GM21619 (cell line): ENCODE measurements around the gene PRDM16.

ENCODE experiments used
- ATAC-seq: cut with Tn5 transposase; IDR thresholded peaks from one replicate; pipeline ENCODE4 v1.9.1; 2021; ENCODE audit not compliant: unreplicated experiment

PRDM16 gene

DNA sequence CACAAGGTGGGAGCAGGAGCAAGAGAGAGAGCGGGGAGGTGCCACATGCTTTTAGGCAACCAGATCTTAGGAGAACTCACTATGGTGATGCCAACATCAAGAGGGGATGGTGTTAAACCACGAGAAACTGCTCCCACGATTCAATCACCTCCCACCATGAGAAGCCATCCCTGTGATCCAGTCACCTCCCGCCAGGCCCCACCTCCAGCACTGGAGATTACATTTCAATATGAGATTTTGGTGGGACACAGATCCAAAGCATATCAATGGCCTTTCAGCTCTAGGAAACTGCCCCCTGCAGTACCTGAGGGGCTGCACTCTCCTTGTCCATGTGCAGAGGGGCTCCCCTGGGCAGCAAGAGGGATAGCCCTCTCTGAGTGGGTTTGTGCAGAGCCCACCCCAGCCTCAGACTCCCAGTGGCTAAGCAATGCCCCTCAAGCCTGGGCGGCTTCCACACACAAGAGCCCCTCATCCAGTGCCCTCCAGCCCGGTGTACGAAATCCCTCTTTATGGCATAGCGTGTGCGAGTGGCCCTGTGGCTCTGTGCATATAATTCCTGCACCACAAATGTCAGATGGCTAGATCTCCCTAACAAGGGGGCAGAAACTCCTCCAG is 15.5 kb upstream of the PRDM16 start:
- ATAC-seq, result no peak

DNA sequence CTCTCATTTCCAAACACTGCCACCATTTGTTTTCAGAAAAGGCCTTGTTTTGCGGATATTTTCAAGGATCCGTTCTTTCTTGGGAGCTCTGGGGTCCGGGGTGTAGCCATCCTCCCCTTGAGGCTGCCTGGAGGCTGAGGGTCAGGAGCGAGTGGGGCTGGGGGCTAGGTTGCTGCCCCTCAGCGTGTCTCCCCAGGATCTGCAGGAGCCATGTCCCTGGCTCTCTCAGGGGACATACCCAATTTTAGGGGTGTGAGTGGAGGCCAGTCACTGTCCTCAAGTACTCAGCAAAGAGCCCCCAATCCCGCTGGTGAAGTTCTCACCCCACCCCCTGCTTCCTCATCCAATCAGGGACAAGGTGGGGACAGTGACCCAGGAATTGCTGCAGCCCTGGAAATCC is 15.0 kb upstream of the PRDM16 start:
- no peak for ATAC-seq

DNA sequence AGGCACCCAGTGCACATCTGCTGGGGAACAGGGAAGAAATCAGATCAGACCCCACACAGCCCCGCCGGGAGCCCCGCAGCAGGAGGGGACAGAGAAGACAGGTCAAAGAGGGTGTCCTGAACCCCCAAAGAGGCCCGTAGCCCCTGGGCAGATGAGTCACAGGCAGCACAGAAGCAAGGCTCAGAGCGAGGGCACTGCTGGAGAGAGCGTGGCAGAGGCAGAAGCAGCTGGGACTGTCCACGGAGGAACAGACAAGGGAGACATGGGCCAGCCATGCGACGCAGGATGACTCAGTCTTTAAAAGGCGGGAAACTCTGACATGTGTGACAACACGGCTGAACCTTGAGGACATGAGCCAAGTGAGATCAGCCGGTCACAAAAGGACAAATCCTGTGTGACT is 14.5 kb upstream of the PRDM16 start:
- ATAC-seq, result no peak

DNA sequence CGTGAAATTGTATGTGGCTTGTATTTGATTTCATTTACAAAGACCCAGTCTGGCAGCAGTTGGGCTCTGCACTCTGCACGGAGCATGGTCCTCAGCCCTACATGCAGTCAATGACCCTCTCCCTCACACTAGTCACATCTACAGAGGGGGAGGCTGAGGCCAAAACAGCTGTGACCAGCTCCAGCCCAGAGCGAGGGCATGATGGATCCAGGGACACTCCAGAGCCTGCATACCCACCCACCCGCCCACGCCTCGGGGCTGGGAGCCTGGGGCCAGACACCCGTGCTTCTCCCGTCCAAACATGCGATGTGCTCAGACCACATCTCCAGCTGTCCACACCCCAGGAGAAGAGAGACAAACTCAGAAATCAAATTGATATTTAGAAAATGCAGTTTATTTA is 14.0 kb upstream of the PRDM16 start:
- ATAC-seq, result no peak

DNA sequence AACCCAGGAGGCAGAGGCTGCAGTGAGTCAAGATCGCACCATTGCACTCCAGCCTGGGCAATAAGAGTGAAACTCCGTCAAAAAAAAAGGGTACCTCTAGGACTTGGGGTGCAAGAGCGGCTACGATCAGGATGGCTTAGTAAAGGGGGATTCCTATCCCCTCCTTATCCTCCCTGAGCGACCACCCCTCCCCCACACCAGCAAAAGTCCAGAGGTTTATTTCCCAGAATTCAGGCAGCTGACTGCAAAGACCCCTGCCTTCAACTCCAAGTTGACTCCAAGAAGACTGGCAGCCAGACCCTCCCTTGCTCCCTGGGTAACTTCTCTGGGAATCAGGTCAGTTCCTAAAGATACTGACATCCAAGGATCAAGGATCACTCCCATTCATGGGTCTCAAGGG is 12.4 kb upstream of the PRDM16 start:
- ATAC-seq, result no peak

DNA sequence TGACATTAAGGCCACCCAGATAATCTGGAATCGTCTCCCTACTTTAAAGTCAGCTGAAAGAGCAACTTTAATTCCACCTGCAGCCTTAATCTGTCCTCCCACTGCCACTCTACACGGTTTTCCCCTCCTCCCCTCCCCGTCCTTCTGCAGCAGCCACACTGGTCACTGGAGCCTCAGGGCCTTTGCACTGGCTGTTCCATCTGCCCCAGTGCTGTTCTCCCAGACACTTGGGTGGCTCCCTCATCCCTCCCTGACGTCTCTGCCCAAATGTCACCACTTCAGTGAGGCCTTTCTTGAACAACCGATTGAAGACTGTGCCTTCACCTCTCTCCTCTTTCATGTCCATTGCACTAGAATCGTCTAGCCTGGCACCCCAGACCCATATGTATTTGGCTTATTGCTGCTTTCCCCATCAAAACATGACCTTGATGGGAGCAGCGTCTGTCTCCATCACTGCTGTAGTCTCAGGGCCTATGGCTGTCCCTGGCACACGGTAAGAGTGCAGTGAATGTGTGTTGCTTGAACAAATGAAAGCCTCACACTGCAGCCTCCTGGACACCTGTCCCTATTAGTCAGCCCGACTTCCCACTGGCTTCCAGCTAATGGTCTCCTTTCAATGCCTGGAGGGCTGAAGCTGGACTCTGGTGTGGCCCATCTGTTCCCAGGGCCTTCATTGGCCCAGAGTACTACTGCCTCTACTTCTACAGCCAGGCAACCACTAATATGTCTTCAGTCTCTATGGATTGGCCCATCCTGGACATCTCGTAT is 10.6 kb upstream of the PRDM16 start:
- ATAC-seq, result no peak

DNA sequence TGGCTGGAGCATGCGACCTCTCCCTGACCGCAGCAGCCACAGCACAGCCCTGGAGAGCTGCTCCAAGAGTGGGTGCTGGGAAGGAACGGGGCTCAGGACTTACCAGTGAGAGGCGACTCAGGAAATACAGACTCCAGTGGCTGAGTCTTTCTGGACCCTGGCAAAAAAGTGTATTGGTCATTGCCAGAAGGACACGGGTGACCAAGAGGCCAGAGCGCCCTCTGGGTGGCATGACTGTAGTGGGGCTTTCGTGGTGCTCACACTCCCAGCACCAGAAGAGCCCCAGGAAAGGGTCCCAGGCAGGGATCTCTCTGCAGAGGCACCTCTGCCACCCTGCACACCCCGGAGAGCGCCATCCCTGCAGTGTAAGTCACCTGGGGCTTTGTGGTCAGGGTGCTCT is 8.9 kb upstream of the PRDM16 start:
- no peak for ATAC-seq

DNA sequence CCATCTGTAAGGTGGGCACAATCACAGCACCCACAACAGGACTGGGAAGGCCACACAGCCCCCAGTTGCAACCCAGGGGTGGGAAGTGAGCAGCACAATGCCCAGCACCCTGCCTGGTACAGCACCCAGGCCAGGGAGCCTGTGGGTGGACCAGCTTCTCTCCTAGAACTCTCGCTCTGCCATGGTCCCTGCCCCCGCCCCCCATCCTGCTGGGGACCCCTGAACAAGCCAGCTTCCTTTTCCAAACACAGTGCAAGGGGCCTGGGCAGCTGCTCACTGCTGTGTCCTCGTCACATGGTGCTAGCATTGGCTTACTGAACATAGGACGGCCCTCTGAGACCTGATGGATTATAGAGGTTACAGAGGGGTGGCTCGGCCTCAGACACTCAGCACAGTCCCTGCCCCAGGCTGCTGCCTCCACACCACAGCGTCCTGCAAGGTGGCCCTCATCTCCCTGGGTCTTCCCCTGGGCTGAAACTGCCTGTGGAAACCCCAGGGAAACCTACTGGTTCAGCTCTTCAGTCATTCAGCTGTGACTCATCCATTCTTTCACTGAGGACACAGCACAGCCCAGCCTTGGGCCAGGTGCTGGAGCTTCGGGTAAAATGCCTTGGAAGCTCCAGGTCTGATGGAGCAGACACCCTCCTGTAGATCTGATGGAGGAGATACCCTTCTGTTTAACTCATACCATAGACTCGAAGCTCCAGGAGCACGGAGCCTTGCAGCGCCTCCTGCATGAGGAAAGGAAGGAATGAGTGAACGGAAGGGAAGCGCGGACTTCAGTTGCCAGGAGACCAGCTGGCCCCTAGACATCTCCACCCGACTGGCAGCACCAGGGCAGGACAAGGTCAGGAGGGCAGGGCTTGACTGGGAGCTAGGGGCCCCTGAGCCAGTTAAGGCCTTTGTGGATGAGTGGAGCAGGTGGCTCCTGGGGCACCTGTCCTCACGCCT is 8.1 kb upstream of the PRDM16 start:
- ATAC-seq, result no peak

DNA sequence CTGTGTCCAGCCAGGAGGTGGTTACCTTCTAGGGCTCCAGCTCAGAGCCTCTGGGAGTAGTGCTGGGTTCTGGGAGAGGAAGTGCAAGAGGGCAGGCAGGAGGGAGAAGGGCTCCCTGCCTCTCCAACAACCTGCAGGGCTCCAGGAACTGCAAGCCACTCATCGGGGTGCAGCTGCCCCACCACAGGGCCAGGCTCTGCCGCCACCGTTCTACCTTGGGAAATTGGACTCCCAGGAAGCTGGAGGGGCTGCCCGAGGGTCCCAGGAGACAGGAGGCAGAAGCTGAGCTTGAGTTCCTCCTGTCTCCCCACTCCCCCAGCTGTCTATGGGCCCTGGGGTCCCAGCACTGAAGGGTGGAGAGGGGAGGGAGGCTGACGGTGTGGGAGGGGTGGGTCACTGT is 7.4 kb upstream of the PRDM16 start:
- ATAC-seq, result no peak

DNA sequence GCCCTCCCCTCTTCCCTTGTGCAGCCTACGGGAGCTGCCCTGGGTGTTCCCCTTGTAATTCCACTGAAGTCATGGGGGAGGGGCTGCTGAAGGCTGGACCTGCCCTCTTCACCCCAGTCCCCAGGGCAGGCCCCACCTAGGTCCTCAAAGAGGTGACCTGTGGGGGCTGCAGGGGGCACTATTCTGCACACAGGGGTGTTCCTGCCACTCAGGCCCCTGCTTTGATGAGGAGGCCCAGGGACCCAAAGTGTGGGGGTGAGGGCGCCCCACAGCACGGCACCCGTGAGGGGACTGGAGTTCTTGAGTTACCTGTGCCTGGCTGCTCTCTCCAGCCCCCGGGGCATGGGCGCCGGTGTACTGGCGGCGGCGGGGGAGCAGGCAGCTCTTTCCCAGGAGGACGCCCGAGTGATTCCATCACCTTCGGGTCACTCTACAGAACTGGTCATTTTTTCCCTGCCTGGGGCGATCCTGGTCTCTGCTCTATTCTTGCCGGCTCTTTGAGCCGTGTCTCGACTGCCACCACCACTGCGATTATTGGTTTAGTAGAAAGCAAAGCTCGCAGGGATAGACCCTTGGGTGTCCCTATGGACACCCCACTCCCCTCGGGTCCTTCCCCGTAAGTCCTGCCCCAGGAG is 6.9 kb upstream of the PRDM16 start:
- no peak for ATAC-seq

DNA sequence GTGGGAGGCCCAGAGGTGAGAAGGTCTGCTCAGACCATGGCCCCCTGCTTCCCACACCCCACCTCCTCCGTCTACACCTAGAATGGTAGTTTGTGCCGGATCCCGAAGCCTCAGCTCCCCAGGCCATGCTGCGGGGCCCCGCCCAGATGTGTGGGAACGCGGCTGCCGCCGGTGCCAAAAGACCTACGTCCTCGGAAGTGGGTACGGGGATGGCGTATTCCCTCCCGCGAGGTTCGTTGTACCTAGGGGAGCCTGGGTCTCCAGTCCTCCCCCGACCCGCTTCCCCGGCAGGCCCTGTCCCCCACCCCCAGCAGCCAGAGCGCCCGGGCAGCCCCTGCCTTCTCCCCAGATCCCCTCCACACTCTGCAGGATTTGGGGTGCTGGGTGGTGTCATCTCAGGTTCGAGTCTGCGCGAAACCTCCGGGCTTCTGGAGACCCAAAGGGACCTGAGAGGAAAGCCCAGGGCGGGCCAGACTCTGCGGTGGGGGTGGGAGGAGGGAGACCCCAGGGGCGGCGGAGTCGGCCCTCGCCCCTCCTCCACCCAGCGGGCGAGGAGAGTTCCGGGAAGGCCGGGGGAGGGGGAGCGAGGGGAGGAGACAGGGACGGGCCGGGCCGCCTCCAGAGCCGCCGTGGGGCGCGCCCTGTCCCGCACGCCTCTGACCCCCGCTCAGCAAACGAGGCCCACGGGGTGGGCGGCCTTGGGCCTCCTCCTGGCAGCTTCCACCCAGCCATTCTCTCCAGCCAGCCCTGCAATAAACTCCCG is 6.2 kb upstream of the PRDM16 start:
- ATAC-seq, result no peak

DNA sequence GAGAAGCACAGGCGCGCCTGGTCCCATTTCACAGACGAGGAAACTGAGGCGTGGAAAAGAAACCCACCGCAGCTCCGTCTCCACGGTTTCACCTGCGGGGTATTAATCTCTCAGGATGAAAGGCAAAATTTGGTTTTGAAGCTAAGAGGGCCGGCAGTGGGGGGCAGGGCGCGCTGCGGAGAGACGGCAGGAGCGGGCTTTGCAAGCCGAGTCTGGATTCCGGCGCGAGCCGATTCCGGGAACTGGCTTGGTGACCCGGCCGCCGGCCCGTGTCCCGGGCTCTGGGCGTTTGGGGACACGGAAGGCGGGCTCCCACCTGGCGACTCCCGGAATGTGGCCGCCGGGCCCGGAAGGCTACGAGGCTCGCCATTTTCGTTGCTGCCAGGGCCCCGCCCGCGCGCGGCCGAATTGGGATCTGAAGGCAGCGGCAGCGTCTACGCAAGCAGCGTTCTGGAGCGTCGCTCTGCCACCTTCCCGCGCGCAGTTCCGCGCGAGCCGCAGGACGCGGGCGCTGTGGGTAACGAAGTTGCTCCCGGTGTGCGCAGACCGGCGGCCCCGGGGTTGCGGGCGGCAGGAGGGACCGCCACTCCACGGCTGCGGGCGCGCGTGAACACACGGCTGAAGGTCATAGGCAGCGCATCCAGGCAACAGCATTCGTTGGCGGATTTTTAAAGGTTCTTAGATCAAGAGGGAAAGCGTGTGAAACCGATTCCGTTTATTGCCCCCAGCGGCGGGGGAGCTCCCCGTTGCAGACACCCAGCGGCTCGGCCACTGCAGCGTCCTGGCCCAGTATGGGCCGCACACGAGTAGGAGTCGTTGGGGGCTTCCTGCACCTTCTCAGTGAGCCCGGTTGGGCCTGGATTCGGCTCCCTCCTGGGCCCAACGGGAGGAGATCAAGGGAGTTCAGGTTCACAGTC is 5.4 kb upstream of the PRDM16 start:
- no peak for ATAC-seq

DNA sequence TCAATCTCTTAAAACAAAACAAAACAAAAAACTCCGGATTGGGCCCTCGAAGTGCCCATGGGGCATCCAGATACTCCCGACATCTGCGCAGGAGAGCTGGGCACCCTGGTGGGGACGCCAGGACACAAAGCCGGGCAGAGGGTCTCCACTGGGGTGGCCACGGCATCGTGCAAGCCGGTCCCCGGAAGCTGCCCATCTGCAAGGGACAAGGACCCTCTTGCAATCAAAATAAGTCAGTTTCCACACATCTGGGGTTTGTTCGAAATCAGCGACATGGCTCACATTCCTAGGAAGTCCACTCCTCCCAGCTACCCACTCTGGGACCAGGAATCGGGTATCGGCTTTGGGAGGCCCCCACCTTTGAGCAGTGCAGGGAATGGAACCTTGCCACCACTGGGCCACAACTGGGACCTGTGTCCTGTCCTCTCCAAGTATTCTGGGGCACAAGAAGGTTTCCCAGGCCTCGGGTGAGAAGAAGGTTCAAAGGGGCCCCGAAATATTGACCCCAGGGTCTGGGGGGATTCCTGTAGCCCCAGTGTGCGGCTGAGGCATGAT is 4.6 kb upstream of the PRDM16 start:
- ATAC-seq, result no peak

DNA sequence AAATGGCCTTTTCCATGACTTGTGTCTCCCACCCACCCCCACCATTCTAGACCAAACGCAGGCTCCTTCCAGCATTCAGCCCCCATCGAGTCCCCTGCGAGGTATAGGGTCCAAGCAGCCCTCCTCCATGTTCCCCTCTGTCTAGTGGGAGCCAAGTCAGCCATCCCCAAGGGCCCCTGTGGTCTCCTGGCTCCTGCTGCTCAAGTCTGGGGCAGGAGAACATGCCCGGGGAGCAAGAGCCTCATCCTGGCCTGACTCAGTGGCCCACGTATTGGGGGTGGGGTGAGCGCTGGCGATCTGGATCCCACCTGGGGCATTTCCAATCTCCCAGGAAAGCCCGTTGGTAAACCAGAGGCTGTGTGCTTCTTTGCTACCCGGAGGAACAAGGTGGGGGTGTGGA is 4.1 kb upstream of the PRDM16 start:
- no peak for ATAC-seq

DNA sequence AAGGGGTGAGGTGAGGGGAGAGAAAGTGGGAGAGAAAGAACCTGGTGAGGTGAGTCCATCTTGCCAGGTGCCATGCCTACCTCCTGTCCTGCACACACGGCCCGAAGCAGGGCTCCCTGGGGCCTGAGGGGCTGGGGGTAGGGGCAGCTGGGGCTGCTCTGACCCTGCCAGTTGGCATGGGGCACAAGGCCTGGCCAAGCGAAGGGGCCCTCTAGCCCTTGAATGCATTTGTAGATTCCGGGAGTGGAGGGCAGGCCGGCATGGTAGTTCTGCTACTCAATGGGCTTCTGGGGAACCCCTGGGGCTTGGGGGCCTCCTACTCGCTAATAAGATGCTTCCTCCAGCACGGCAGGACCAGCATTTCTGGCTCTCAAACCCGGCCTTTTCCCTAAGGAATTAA is 3.6 kb upstream of the PRDM16 start:
- no peak for ATAC-seq

DNA sequence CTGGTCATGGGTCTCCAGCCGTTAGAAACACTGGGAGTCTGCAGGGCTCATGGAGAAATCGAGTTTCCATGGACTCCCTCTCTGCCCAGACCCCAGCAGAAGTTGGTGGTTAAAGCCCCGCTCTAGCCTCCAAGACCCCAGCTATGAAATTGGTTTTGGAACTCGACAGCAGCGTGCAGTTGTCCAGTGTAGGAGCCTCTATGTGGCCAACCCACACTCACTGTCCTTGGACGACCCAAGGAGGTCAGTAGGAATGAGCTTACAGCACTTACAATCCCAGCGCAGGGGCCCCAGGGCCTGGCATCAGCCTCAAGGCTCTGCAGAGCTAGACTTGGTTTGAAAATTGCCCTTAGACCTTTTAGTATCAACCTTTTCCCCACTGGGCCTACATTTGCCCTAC is 3.2 kb upstream of the PRDM16 start:
- no peak for ATAC-seq

DNA sequence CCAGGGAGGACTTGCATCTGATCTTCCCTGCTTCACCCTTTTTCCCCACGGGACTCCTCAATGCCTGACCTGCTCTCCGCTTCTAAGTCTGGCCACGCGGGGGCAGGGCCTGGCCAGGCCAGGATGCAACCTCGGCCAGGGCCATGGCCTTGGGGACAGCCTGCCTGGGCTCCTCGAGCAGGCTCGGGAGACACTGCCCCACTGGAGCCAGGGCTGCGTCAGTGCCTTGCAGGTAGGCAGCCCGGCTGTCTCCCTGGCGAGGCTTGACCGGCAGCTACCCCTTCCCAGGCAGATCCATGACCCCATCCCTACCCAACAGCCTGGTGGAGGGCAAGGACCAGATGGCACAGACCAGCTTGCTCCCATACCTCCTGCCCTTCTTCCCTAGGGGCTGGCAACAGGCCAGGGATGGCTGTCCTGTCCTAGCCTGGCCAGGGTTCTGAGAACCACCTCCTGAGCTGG is 2.7 kb upstream of the PRDM16 start:
- no peak for ATAC-seq

DNA sequence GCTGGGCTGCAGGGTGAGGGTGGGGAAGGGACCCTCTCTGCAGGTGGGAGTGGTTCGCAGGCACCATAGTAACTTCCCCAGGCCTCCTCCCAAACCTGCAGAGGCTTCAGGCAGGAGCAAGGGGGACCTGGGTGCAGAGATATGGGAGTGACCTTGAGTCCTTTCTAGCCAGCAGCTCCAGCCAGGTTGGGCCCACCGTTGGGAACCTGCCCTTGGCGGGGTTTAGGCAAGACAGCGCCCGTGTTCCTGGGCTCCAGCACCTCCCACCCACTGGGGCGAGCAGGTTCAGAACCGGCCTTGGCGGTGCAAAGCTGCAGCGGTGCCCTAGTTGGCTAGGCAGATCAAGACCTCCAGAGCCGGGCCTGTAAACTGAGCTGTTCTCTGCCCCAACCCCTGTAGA is 2.2 kb upstream of the PRDM16 start:
- no peak for ATAC-seq

DNA sequence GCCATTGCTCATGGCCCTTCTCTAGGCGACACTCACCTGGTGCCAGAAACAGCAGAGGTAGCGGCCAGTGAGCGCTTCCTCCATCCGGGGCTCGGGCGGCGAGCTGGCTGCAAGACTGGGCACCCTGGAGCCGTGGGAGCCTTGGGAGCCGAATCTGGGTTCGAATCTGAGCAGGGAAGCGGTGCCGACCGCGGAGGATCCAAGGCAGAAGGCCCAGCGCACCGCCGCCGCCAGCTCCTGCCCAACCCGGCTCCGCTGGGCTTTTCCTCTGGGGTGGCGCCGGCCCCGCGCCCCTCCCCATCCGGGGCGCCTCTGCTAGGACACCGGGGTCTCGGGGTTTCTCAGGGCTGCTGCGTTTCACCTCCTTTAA is 1.7 kb upstream of the PRDM16 start:
- no peak for ATAC-seq
